Activated CD4-positive, alpha-beta T cell treated with anti-CD3 and anti-CD28 coated beads, Interleukin-2, amount 10 ng/mL, durations not matched to agents 7 days and 5 days (primary cell): Measurements from ENCODE around the gene ADD3. TPM values are rescaled to one million over a fixed set of nuclear protein-coding genes. Genes with fewer than 3 reads are reported as not detected.

Source experiments
- CTCF ChIA-PET: fragments of 350-600 bp; sonication (Branson Sonifier 250); formaldehyde crosslinking; loops from one replicate; lab custom pipeline; 2021; ENCODE audit warnings: antibody characterized with exemption; lab: Charles Lee
- POLR2A ChIA-PET: fragments of 350-600 bp; sonication (Branson Sonifier 250); formaldehyde crosslinking; loops from one replicate; lab custom pipeline; 2021; ENCODE audit warnings: antibody characterized with exemption; lab: Charles Lee
- DNase-seq: peaks from one replicate; pipeline ENCODE4 v3.0.0-alpha.2; 2020
- H3K27ac Mint-ChIP-seq: one replicate; pipeline ENCODE4 v1.8.0; 2021; ENCODE audit warnings: mild to moderate bottlenecking, moderate library complexity, mixed read lengths
- H3K27me3 Mint-ChIP-seq: one replicate; pipeline ENCODE4 v1.8.0; 2021; ENCODE audit warnings: mixed read lengths
- H3K36me3 Mint-ChIP-seq: one replicate; pipeline ENCODE4 v1.8.0; 2021; ENCODE audit warnings: low read depth, mixed read lengths
- H3K4me1 Mint-ChIP-seq: one replicate; pipeline ENCODE4 v1.8.0; 2021; ENCODE audit warnings: mixed read lengths
- H3K4me3 Mint-ChIP-seq: one replicate; pipeline ENCODE4 v1.8.0; 2021; ENCODE audit warnings: mild to moderate bottlenecking, moderate library complexity, mixed read lengths
- H3K9me3 Mint-ChIP-seq: one replicate; pipeline ENCODE4 v1.8.0; 2021; ENCODE audit warnings: mixed read lengths
- total RNA-seq, 2 experiments: library from RNA; stranded (reverse); gene quantifications; one replicate each; pipeline ENCODE4 v1.2.3, GENCODE V29; 2021

The ADD3 gene
- total RNA-seq, 2 experiments from 2014 or later, result 360 to 444 TPM

DNA sequence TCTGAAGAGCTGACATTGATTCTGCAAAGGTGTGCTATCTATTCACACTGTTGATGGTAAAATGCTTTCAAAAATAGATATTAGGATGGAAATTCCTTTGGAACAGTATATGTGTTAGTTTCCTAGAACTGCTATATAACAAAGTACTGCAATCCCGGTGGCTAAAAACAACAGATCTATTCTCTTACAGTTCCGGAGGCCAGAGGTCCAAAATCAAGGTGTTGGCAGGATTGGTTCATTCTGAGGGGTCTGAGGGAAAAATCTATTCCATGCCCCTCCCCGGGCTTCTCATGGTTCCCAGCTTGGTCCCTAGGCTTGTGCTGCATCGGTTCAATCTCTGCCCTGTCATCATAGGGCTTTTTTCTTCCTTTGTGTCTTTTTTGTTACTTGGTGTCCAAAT lies 79.9 kb downstream of the ADD3 start:
- DNase-seq, result no peak
- ChIA-PET CTCF (no interaction called here), POLR2A (no interaction called here)
- Mint-ChIP-seq H3K27ac (no peak overlapping the region), H3K27me3 (no peaks in the 10 kb centered on the region), H3K36me3 (peaks cover 66% of the 10 kb centered on the region), H3K9me3 (peaks cover 6% of the 10 kb centered on the region), H3K4me1 (peaks cover 68% of the 10 kb centered on the region), H3K4me3 (no peak overlapping the region)

DNA sequence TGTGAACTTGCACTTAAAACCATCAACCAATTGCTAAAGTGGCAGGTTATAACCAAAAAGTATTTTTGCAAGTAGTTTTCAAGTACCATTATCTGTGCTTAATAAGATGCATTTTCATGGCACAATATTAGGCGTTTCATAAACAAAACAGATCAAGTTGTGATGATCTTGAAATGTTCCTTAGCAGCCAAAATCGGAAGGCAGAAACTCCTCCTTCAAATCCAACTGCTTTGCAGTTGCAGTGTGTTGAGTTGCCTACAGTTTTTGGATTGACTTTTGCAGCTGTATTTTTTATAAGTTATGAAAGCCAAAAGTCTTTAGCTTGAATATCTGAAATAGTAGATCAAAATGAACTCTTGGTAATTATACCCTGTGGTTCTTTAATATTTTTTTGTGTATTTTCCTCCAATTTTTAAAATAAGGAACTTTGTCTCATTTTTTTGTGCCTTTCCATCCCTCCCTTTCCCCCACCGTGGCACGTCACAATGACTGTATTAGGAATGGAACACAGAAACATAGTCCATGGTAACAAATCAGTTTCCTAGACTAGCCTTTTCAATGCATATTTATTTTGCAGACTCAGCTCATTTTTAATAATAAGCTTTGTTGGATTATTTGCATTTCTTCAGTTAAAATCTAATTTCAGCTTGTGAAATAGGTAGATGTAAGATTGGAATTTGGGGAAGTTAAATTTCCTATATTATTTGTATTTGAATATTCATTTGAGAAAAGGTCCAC lies 80.8 kb downstream of the ADD3 start:
- DNase-seq, result no peak
- peaks cover 59% of the 10 kb centered on the region for H3K36me3 Mint-ChIP-seq
- ChIA-PET CTCF (interaction anchor here (0.8 kb wide), 1 partner anchor 15 kb away, joined by 3 read pairs; no protein-coding TSS in a partner anchor), POLR2A (interaction anchor here (0.6 kb wide), 1 partner anchor 52 kb away, joined by 12 read pairs; no protein-coding TSS in a partner anchor)
- H3K27me3 Mint-ChIP-seq, result no peaks in the 10 kb centered on the region
- H3K27ac Mint-ChIP-seq, result no peak overlapping the region
- peaks cover 3% of the 10 kb centered on the region for H3K9me3 Mint-ChIP-seq
- peaks cover 61% of the 10 kb centered on the region for H3K4me1 Mint-ChIP-seq
- H3K4me3 Mint-ChIP-seq, result no peak overlapping the region

DNA sequence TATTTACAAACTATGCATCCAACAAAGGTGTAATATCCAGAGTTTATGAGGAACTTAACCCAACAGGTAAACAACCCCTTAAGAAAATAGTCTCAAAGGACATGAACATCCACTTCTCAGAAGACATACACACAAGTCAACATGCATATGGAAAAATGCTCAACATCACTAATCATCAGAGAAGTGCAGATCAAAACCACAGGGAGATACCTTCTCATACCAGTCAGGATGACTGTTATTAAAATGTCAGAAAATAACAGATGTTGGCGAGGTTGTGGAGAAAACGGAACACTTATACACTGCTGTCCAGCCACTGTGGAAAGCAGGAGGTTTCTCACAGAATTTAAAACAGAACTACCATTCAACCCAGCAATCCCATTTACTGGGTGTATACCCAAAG lies 84.0 kb downstream of the ADD3 start:
- Mint-ChIP-seq H3K27ac (no peak overlapping the region), H3K4me1 (peaks cover 54% of the 10 kb centered on the region), H3K9me3 (no peaks in the 10 kb centered on the region), H3K4me3 (no peak overlapping the region), H3K27me3 (no peaks in the 10 kb centered on the region), H3K36me3 (peaks cover 43% of the 10 kb centered on the region)
- no peak for DNase-seq
- CTCF ChIA-PET, result interaction anchor here (0.9 kb wide), 1 partner anchor 9 kb away, joined by 3 read pairs; no protein-coding TSS in a partner anchor
- POLR2A ChIA-PET, result no interaction called here

DNA sequence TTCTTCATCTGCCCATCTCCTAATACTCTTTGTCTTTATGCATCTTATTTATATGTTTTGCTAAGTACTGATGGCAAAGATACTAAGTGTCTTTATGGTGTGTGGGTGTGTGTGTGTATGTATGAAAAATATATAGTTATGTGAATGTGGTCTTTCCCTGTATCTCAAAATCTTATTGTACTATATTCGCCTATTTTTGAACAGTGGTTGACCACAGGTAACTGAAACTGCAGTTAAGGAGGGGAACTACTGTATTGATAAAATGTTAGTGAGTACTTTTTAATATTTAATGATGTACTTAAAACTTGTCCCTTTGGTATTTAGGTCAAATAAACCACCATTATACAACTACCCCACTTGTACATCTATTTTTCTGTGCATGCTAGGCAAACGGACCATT lies 85.9 kb downstream of the ADD3 start:
- POLR2A ChIA-PET, result no interaction called here
- peaks cover 50% of the 10 kb centered on the region for H3K4me1 Mint-ChIP-seq
- H3K27ac Mint-ChIP-seq, result no peak overlapping the region
- no peak overlapping the region for H3K4me3 Mint-ChIP-seq
- H3K36me3 Mint-ChIP-seq, result peaks cover 43% of the 10 kb centered on the region
- CTCF ChIA-PET, result interaction anchor here (1.2 to 1.6 kb wide), 2 partner anchors 15 to 17 kb away, joined by 3 to 5 read pairs; no protein-coding TSS in a partner anchor
- DNase-seq, result no peak
- no peaks in the 10 kb centered on the region for H3K9me3 Mint-ChIP-seq
- no peaks in the 10 kb centered on the region for H3K27me3 Mint-ChIP-seq

DNA sequence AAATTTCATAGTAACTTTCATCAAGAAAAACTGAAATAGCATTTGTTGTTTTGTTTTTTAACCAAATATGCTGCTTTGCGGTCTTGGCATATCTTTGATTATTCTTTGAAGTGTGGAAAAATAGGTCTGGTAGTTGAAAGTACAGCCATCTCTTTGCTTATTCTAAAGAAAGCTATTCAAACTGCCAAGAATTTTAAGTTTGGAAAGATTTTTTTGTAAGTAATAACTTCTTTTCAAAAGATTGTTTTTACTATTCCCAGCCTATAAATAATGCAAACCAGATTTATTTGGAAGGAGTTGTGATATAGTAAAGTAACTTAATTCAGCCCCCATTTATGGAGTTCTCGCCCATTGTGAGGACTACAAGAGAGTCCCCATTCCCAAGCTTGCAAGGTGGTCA lies 87.0 kb downstream of the ADD3 start:
- no peak for DNase-seq
- H3K9me3 Mint-ChIP-seq, result no peaks in the 10 kb centered on the region
- no peaks in the 10 kb centered on the region for H3K27me3 Mint-ChIP-seq
- no peak overlapping the region for H3K27ac Mint-ChIP-seq
- ChIA-PET CTCF (interaction anchor here (0.6 to 3.2 kb wide), 2 partner anchors 10 to 193 kb away, joined by 3 to 10 read pairs; no protein-coding TSS in a partner anchor), POLR2A (no interaction called here)
- H3K36me3 Mint-ChIP-seq, result peaks cover 45% of the 10 kb centered on the region
- no peak overlapping the region for H3K4me3 Mint-ChIP-seq
- peaks cover 50% of the 10 kb centered on the region for H3K4me1 Mint-ChIP-seq

DNA sequence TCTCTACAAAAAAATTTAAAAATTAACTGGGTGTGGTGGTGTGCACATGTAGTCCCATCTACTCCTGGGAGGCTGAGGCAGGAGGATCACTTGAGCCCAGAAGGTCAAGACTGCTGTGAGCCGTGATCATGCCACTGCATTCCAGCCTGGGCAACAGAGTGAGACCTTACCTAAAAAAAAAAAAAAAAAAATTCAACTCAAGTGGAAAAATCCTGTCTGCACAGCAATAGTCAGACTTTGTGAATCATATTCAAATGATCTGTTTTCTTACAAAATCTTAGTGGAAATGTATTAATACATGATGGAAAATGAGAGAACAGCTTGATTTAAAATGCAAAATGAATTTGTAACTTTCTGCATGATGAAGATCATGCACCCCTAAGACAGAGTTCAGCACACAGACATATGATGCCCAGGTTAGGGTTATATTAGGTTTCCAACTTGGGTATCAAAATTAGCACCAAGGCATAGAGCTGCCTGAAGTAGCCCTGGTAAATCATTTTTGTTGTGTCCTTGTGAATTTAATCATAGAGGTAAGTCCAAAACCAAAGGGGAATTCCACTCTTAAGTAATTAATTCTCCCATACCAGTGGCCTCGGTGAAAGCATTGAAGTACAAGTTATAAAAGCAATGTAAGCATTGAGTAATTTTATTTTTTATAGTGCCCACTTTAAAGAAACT lies 93.8 kb downstream of the ADD3 start:
- no peak for DNase-seq
- Mint-ChIP-seq H3K4me3 (no peak overlapping the region), H3K27me3 (no peaks in the 10 kb centered on the region), H3K4me1 (peaks cover 45% of the 10 kb centered on the region), H3K9me3 (peaks cover 1% of the 10 kb centered on the region), H3K36me3 (peaks cover 75% of the 10 kb centered on the region), H3K27ac (peak overlapping the region; percentile 31)
- CTCF ChIA-PET, result no interaction called here
- POLR2A ChIA-PET, result no interaction called here

DNA sequence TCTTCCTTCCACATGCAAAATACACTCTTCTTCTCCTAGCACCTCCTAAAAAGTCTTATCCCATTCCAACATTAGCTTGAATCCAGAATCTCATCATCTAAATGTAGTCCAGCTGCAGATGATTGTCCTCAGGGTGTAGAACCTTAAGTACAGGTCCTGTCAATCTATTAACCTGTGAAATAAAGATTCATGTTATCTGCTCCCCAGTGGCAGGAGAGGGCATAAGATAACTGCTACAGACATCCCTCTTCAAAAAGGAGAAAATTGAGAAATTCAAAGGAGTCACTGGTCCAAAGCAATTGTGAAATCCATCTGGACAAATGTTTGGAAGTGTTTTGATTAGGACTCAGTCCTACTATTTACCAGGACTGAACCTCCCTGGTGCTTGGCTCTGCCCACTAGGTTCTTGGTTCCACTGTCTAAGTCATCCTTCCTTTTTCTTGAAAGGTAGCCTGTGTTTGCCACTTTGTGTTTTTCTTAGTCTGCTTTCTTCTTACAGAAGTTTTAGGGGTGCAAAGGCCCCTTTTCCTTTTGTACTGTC lies 96.2 kb downstream of the ADD3 start:
- no peaks in the 10 kb centered on the region for H3K27me3 Mint-ChIP-seq
- peaks cover 33% of the 10 kb centered on the region for H3K4me1 Mint-ChIP-seq
- H3K36me3 Mint-ChIP-seq, result peaks cover 79% of the 10 kb centered on the region
- H3K27ac Mint-ChIP-seq, result no peak overlapping the region
- ChIA-PET POLR2A (no interaction called here), CTCF (interaction anchor here (0.6 to 0.8 kb wide), 2 partner anchors 118 to 176 kb away, joined by 3 read pairs; no protein-coding TSS in a partner anchor)
- DNase-seq, result no peak
- H3K4me3 Mint-ChIP-seq, result no peak overlapping the region
- peaks cover 1% of the 10 kb centered on the region for H3K9me3 Mint-ChIP-seq

DNA sequence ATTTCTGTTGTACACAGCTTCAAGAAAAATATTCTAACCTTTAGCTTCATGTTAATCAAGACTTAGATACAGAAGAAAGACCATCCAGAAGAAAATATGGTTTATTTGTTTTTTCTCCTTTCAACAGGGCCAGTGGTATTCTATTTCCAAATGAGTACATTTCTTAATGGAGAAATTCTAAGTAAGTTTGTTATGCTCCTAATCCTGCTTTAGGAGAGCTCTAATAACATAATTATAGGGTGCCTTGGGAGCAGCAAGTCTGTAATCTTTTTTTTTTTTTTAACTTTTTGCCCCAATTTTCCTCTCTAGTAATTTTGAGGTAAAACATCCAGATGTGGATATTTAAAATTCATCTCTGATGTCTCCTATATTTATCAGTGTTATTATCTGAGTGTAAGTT lies 98.1 kb downstream of the ADD3 start:
- H3K4me1 Mint-ChIP-seq, result peaks cover 27% of the 10 kb centered on the region

DNA sequence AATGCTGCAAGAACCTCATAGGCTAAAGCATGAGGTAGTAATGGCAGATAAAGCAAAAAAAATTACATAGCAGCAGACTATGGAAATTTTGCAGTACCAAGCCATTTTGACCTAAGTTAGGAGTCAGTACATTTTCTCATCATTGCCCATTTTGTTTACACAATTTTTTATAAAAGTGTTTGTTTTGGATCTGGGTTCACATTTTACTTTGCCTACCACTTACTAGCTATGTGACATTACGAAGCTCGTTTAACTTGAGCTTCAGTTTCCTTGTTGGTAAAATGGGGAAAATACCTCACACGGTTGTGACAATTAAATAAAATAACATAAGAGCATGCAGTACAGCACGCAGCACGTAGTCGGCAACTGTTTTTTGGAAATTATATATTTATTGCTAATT lies 99.6 kb downstream of the ADD3 start:
- peaks cover 19% of the 10 kb centered on the region for H3K4me1 Mint-ChIP-seq
- DNase-seq, result no peak
- H3K36me3 Mint-ChIP-seq, result peaks cover 80% of the 10 kb centered on the region
- ChIA-PET CTCF (interaction anchor here (1.6 kb wide), 1 partner anchor 223 kb away, joined by 3 read pairs; no protein-coding TSS in a partner anchor), POLR2A (no interaction called here)
- no peaks in the 10 kb centered on the region for H3K27me3 Mint-ChIP-seq
- H3K27ac Mint-ChIP-seq, result no peak overlapping the region
- H3K9me3 Mint-ChIP-seq, result peaks cover 1% of the 10 kb centered on the region
- no peak overlapping the region for H3K4me3 Mint-ChIP-seq

More for the DNA sequence above, 98.1 kb downstream of the ADD3 start:
- H3K4me3 Mint-ChIP-seq, result no peak overlapping the region
- H3K27ac Mint-ChIP-seq, result no peak overlapping the region
- peaks cover 1% of the 10 kb centered on the region for H3K9me3 Mint-ChIP-seq
- H3K27me3 Mint-ChIP-seq, result no peaks in the 10 kb centered on the region
- no peak for DNase-seq
- peaks cover 86% of the 10 kb centered on the region for H3K36me3 Mint-ChIP-seq
- POLR2A ChIA-PET, result no interaction called here
- CTCF ChIA-PET, result no interaction called here

DNA sequence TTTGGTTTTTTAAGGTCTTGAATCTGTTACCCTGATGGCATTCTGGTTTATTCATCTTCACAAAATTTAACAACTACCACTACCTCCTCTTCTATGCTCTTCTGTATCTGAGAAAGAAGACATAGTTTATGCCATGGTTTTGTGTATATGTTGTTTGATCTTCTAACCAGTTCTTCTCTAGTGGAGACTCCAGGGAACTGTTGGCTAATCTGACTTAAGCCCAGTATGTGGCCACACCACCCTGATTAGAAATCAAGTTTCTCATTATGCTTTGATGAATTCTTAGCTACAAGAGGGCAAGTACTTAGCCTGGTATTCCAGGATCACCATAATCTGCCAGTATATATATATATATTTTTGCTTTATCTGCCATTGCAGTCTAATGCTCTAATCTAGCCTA lies 100.1 kb downstream of the ADD3 start:
- Mint-ChIP-seq H3K4me1 (peaks cover 19% of the 10 kb centered on the region), H3K4me3 (no peak overlapping the region)

DNA sequence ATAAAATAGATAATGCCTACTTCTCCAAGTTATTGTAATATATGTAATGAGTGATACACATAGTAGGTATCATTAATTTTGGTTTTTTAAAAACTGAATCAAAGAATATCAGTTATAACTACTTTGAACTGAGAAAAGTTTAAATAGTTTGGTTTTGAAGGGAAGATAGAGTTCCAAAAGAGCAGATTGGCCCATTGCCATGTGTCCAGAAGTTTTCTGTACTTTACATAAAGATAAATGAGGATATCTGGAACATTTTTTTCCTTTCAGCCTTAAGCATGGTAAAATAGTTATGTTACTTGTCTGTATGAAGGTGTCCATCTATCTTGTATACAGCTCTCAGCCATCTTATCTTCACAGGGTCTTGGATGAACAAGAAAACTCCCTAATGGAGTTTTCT lies 101.7 kb downstream of the ADD3 start:
- Mint-ChIP-seq H3K27me3 (no peaks in the 10 kb centered on the region), H3K4me1 (peaks cover 9% of the 10 kb centered on the region), H3K9me3 (no peaks in the 10 kb centered on the region), H3K27ac (no peak overlapping the region), H3K36me3 (peaks cover 80% of the 10 kb centered on the region), H3K4me3 (no peak overlapping the region)
- ChIA-PET CTCF (interaction anchor here (3.4 kb wide), 1 partner anchor 13 kb away, joined by 12 read pairs; no protein-coding TSS in a partner anchor), POLR2A (no interaction called here)
- DNase-seq, result no peak

More for the DNA sequence above, 100.1 kb downstream of the ADD3 start:
- H3K27me3 Mint-ChIP-seq, result no peaks in the 10 kb centered on the region
- H3K9me3 Mint-ChIP-seq, result peaks cover 1% of the 10 kb centered on the region
- DNase-seq, result no peak
- no peak overlapping the region for H3K27ac Mint-ChIP-seq
- ChIA-PET POLR2A (interaction anchor here (1.6 kb wide), 1 partner anchor 224 kb away, joined by 4 read pairs; no protein-coding TSS in a partner anchor), CTCF (interaction anchor here (1.3 to 3.4 kb wide), 3 partner anchors 11 to 224 kb away, joined by 3 to 12 read pairs (median 3); no protein-coding TSS in a partner anchor)
- peaks cover 81% of the 10 kb centered on the region for H3K36me3 Mint-ChIP-seq

DNA sequence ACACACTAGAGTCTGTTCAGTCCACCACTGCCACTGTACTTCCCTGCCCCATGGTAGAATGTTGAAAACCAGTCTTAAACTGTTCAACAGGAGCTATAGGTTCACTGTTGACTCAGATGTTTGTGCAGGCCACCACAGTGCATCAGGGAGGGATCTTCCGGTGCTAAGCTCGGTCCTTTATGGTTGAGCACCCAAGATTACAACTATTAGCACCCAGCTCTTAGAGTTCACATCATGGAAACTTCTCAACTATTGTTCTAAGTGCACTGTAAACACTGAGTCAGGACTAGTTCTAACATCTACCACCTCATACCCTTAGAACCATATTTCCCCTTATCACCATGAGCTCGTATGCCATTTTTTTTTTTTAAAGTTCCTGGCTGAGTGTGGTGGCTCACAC lies 102.6 kb downstream of the ADD3 start:
- POLR2A ChIA-PET, result no interaction called here
- Mint-ChIP-seq H3K9me3 (no peaks in the 10 kb centered on the region), H3K27me3 (no peaks in the 10 kb centered on the region), H3K36me3 (peaks cover 79% of the 10 kb centered on the region), H3K4me3 (no peak overlapping the region), H3K27ac (no peak overlapping the region), H3K4me1 (peaks cover 7% of the 10 kb centered on the region)
- no peak for DNase-seq
- CTCF ChIA-PET, result interaction anchor here (0.5 to 3.4 kb wide), 5 partner anchors 13 to 142 kb away, joined by 3 to 12 read pairs (median 3); no protein-coding TSS in a partner anchor
